Urinary bladder (tissue), 4 donors: ENCODE results near the gene PARD3. TPM values are rescaled to one million over a fixed set of nuclear protein-coding genes. Genes with fewer than 3 reads are reported as not detected.
"Not testable (repeated sequence)": the region's sequence is repeated elsewhere in the genome, so short reads cannot be mapped to it uniquely, and the experiment has no call there.

Source experiments
- DNase-seq: peaks from one replicate; pipeline ENCODE4 v3.0.0-alpha.2; 2015; ENCODE audit errors: extremely low spot score
- H3K27ac ChIP-seq: one replicate; pipeline ENCODE4 v1.5.1; 2013; ENCODE audit warnings: low read depth, mild to moderate bottlenecking, moderate library complexity
- H3K36me3 ChIP-seq: one replicate; pipeline ENCODE4 v1.6.1; 2013; ENCODE audit warnings: mild to moderate bottlenecking, moderate library complexity; ENCODE audit not compliant: insufficient read depth
- H3K4me1 ChIP-seq: one replicate; pipeline ENCODE4 v1.6.1; 2013; ENCODE audit warnings: mild to moderate bottlenecking, moderate library complexity; ENCODE audit not compliant: insufficient read depth
- H3K4me3 ChIP-seq: one replicate; pipeline ENCODE4 v1.5.1; 2013; ENCODE audit warnings: low read depth, low read length
- WGBS: extraction: QIAGEN DNeasy Blood & Tissue Kit; methylation state at CpG from one replicate; pipeline ENCODE4 v1.1.7; 2013; 5-methylcytosine and 5-hydroxymethylcytosine counted together
- polyA plus RNA-seq: library from polyadenylated mRNA; stranded (reverse); fragments of 200-250 nt; gene quantifications from one replicate; pipeline ENCODE4 v1.2.3, GENCODE V29; 2013
- total RNA-seq: library from RNA; depleted of rRNA; stranded (reverse); fragments of >200 nt; gene quantifications from one replicate; pipeline ENCODE4 v1.2.3, GENCODE V29; 2014
- donor health status: healthy with polysubstance abuse.
- donor health status: healthy.

PARD3 gene
- total and polyA plus RNA-seq, 2 donors, result 27.5 to 89.1 TPM

DNA sequence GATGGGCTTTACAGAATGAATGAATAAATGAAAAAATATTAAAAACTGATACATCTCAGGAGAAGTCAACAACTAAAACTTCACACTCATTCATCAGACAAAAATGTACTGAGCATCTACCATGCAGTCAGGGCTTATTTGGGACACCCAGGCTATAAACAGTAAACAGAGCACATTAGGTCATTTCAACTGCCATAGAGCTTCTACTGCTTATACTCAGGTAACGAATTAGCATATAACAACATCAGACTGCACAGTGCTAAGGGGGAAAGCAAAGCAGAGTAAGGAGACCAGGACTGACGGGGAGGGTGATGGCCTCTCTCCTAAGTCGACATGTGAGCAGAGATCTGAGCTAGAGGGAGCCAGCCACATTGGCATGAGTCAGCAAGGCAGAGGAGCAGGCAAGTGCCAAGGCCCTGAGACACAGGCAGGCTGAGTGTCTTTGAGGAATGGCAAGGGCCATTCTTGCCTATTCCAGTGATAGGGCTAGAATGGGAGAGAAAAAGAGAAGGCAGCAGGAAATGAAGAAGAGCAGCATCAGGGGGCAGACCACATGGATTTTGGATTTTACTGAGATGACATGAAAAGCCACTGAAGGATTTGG is 528.9 kb downstream of the PARD3 start:
- Histone ChIP-seq H3K4me1 (peaks cover 2% of the 10 kb centered on the region), H3K4me3 (no peak overlapping the region), H3K36me3 (no peaks in the 10 kb centered on the region), H3K27ac (no peak overlapping the region)
- DNase-seq, result no peak
- WGBS, result 88% methylated on average over 3 of the region's 3 CpGs

DNA sequence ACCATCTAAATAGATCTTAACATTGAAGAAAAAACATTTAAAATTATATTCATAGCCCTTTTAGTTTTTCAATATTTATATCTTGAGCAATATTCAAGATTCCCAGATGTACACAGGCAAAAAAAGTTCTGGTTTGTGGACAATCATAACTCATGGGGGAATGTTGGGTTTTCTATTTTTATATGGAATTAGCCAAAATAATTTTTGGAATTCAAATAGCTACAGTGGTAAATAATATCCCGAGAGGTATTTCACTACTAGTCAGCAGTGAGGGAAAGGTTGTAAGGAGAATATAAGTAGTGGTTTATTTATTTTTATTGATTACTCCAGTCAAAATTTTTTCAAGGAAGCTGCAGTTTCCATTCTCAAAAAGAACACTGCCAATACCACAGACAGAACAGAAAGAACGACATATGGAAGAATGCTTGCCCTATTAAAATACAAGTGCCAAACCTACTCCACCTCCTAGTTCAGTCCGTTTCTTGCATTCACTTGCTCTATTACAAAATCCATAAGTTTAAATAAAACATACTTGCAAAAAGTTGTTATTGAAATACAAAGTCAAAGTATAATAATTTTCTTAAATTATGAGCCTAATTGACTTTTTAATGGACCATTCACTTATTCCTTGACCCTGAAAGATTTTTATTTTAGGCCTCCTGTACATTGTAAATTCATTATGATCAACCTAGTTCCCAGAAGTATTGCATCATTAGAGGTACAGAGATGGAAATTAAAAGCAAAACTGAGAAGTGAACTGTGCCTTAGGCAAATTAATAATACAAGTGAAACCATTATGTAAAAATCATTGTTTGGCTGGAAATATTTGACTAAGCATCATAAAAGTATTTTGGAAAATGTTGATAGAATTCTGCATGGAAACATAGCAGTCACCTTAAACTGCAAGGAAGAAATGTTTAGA is 533.2 kb downstream of the PARD3 start:
- WGBS, result 81% methylated on average over 3 of the region's 3 CpGs
- no peak for DNase-seq
- Histone ChIP-seq H3K4me3 (no peak overlapping the region), H3K27ac (no peak overlapping the region), H3K4me1 (peaks cover 2% of the 10 kb centered on the region), H3K36me3 (no peaks in the 10 kb centered on the region)

DNA sequence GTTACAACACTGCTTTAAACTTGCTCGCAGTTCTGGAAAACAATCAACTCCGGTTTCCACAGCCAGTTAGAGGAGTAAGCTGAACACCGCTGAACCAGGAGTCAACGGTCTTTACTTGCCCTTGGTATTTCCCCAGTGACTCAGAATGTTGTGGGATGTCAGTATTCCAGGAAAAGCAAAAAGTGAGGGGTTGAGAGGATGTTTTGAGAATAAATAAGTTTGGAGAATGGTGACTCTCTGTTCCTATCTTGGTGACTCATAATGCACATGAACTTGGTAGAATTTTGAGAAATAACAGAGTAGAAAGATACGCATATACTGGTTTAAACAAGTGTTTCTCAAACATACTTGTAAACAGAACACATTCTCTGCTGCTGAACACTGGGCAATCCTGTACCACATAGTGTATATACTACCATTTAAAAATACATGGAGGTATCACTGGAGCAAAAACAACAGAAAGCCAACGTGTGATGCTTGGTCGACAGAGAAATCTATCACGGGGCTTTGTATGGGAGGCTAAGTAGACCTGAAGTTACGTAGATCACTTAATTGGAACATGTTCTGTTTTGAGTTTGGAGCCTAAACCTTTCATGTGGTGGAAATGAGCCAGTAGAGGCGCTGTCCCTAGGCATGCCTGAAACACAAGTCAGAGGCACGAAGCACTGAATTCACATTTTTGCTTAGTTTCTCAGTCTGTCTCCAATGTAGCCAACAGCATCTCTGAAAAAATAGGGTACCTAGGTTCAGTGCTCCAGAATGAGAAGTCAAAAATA is 534.3 kb downstream of the PARD3 start:
- WGBS, result 78% methylated on average over 11 of the region's 11 CpGs
- Histone ChIP-seq H3K36me3 (no peaks in the 10 kb centered on the region), H3K4me3 (no peak overlapping the region), H3K4me1 (no peaks in the 10 kb centered on the region), H3K27ac (no peak overlapping the region)
- no peak for DNase-seq

DNA sequence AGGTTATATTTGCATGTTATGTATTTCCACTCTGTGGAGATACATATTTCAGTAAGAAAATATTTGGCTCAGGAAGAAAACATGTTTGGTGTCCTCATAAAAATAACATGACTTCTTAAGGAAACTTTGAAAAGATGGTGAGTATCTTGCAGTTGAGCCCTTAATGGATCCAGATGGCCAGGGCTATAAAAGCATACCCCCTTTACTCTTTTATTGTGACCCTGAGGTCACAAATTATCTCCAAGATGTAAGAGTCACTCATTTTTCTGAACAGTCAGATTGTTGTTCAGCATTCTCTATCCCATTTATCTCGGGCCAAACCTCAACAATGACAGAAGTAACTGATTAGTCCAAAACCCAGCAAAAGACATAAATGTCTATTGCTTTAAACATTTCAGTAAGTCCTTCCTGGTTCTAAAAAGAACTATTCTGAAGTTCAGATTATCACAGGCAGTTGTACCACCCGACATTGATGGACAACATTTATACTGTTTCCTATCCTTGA is 539.4 kb downstream of the PARD3 start:
- Histone ChIP-seq H3K27ac (no peak overlapping the region), H3K4me3 (no peak overlapping the region), H3K4me1 (no peaks in the 10 kb centered on the region), H3K36me3 (no peaks in the 10 kb centered on the region)
- no peak for DNase-seq
- WGBS, result 63% methylated on average over 2 of the region's 2 CpGs

DNA sequence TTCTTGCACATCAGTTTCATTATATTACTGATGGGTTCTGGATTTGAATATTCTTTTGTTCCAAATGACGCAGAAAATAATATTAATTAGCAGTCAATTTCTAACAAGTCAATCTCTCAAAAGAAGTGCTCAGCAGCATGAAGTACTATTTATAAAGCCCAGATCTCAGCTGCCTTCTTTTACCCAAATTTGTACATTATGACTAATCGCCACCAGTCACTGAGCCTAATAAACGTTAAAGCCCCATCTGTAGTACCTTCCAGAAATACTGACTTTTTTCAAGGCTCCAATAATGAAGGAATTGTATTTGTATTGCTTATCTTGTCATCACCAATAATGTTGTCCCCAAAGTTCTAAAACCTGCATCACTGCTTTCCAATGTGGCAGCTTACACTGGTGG is 540.2 kb downstream of the PARD3 start:
- no peak for DNase-seq
- H3K4me1 ChIP-seq, result no peaks in the 10 kb centered on the region
- WGBS, result 75% methylated on average over 3 of the region's 3 CpGs
- no peaks in the 10 kb centered on the region for H3K36me3 ChIP-seq
- no peak overlapping the region for H3K27ac ChIP-seq
- H3K4me3 ChIP-seq, result no peak overlapping the region

DNA sequence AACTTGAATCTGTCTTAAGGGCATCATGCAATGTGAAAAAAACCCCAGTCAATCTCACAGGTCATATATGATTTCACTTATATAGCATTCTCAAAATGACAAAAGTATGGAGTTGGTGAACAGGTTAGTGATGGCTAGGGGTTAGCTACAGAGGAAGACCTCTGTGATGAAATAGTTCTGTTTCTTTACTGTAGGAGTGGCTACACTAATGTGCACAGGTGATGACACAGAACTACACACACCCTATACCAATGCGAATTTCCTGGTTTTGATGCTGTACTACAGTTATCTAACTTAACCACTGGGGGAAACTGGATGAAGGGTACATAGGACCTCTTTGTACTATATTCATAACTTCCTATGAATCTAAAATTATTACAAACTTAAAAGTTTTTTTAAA is 541.8 kb downstream of the PARD3 start:
- no peak for DNase-seq
- H3K4me3 ChIP-seq, result no peak overlapping the region
- H3K4me1 ChIP-seq, result no peaks in the 10 kb centered on the region
- no peak overlapping the region for H3K27ac ChIP-seq
- H3K36me3 ChIP-seq, result no peaks in the 10 kb centered on the region
- WGBS, result 97% methylated on average over 1 of the region's 1 CpG

DNA sequence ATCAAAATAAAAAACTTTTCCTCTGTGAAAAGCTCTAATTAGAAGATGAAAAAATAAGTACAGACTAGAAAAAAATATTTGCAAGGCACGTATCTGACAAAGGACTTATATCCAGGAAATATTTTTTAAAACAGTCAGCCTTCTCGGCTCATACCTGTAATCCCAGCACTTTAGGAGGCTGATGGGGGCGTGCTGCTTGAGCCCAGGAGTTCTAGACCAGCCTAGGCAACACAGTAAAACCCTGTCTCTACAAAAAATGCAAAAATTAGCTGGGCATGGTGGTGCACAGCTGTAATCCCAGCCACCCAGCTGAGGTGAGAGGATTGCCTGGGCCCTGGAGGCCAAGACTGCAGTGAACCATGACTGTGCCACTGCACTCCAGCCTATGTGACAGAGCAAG is 542.8 kb downstream of the PARD3 start:
- Histone ChIP-seq H3K4me3 (no peak overlapping the region), H3K27ac (no peak overlapping the region), H3K36me3 (no peaks in the 10 kb centered on the region), H3K4me1 (no peaks in the 10 kb centered on the region)
- no peak for DNase-seq
- 92% methylated on average over 3 of the region's 3 CpGs for WGBS

DNA sequence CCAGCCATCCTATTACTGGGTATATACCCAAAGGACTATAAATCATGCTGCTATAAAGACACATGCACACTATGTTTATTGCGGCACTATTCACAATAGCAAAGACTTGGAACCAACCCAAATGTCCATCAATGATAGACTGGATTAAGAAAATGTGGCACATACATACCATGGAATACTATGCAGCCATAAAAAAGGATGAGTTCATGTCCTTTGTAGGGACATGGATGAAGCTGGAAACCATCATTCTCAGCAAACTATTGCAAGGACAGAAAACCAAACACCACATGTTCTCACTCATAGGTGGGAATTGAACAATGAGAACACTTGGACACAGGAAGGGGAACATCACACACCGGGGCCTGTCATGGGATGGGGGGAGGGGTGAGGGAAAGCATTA is 546.7 kb downstream of the PARD3 start:
- H3K36me3 ChIP-seq, H3K4me3 ChIP-seq, H3K4me1 ChIP-seq, H3K27ac ChIP-seq, DNase-seq: not testable (repeated sequence)
- WGBS, result 100% methylated on average over 1 of the region's 2 CpGs

DNA sequence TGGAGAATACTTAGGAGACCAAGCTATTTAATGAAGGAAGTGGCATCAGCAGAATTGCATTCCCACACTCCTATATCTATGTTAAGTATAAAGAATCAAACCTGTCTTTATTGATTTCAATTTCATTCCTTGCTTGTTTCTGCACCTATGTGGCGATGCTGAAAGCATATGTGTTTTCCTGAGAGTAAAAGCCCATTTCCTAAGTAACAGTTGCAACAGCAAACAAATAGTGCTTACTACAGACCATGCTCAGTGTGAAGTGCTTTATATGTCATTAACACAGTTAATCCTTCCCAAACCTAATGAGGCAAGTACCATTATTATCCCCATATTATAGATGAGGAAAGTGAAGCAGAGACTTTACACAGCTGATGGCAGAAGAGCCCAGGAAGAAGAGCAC is 552.1 kb downstream of the PARD3 start:
- H3K27ac ChIP-seq, result no peak overlapping the region
- DNase-seq, result no peak
- H3K4me1 ChIP-seq, result no peaks in the 10 kb centered on the region
- WGBS, result 95% methylated on average over 1 of the region's 1 CpG
- no peaks in the 10 kb centered on the region for H3K36me3 ChIP-seq
- H3K4me3 ChIP-seq, result no peak overlapping the region

DNA sequence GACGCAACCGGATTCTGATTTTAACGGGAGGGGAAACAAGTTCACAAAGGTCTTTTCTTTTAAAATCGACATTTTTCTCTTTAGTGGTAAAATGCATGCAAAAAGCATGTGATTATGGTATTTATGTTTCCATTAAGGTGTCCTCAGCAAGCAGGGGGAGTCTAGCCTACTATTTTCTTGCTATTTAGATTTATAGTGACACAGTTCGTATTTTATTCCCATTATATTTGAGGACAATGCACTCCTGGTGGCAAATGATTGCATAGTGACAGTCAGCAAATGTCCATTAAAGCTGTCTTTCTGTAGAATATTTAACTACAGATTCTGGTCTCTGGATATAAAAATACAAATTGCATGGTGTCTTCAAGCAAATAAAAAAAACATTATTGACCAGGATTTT is 554.2 kb downstream of the PARD3 start:
- Histone ChIP-seq H3K27ac (no peak overlapping the region), H3K36me3 (no peaks in the 10 kb centered on the region), H3K4me1 (no peaks in the 10 kb centered on the region), H3K4me3 (no peak overlapping the region)
- 90% methylated on average over 5 of the region's 5 CpGs for WGBS
- DNase-seq, result no peak

DNA sequence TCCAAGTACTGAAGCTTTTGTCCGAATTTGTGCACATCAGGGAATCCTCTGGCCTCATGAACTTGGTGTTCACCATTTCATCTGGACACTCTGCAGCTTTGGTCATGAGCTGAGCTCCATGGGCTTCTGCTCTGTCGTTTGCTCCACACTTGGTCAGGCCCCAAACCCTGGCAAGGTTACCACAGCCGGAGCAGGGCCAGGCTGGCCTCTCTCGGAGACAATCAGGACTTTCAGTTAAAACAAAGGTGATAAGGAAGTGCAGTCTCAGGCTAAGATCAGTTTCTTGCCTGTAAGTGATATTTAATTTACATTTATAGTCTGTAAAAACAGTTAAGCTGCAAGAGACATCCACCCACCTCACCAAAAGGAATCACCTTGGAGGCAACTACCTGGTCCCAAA is 558.9 kb downstream of the PARD3 start:
- WGBS, result 90% methylated on average over 4 of the region's 4 CpGs
- DNase-seq, result no peak
- Histone ChIP-seq H3K4me1 (no peaks in the 10 kb centered on the region), H3K4me3 (no peak overlapping the region), H3K36me3 (no peaks in the 10 kb centered on the region), H3K27ac (no peak overlapping the region)

DNA sequence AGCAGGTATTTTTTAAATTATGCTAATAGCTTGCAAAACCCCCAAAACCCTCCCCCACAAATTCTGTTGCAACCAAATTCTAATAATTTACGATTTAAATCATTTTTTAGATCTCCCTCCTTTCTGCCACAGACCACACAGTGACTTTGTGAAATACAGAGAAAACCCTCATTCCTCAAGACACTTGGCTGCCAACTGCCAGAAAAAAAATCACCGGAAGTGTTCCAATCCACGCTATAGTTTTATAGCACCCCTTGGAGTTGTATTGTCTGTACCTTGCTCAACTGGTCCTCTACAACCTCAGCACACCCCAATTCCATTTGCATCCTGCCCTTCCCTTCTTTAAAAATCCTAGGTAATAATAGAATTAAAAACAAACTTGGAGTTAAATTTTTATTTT is 560.1 kb downstream of the PARD3 start:
- H3K4me1 ChIP-seq, result no peaks in the 10 kb centered on the region
- DNase-seq, result no peak
- no peak overlapping the region for H3K27ac ChIP-seq
- no peaks in the 10 kb centered on the region for H3K36me3 ChIP-seq
- no peak overlapping the region for H3K4me3 ChIP-seq
- 72% methylated on average over 3 of the region's 3 CpGs for WGBS

DNA sequence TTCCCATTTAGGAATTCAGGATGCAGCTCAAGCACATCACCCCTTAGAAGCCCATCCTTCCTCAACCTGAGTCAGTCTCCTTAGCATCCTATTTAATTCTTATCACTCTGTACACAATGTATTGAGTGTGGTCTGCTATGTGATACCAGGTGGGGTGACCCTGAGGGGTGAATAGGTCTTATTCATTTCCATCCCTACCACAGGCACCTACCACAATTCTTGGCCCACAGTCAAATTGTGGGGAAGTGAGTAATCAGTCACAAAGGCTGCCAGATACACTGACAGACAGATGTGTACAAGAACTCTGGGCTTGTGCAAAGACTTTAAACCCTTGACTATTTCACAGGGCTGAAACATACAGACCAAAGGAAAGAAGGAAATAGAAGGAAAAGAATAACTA is 560.5 kb downstream of the PARD3 start:
- Histone ChIP-seq H3K27ac (no peak overlapping the region), H3K4me3 (no peak overlapping the region), H3K36me3 (no peaks in the 10 kb centered on the region), H3K4me1 (no peaks in the 10 kb centered on the region)
- no peak for DNase-seq

DNA sequence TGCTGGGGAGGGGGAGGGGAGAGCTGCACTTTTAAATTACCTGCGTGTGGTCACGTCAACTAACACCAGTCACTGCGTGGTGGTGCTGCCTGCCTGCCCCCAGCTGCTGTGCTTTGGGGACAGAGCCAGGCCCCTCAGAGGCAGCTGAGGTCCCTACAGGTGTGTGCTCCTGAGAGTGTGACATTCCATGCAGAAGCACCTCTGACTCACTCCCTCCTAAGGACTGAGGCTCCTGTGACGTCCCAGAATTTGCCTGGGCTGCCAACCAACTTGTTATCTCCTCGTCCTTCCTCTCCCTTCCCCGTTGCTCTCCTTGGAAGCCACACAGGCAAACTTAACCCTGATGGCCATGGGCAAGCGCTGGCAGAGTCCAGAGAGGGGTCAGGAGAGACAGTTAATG is 563.0 kb downstream of the PARD3 start:
- WGBS, result 62% methylated on average over 7 of the region's 7 CpGs
- DNase-seq, result no peak
- H3K36me3 ChIP-seq, result no peaks in the 10 kb centered on the region
- H3K4me1 ChIP-seq, result no peaks in the 10 kb centered on the region
- H3K27ac ChIP-seq, result no peak overlapping the region
- H3K4me3 ChIP-seq, result no peak overlapping the region
